Liver (tissue), 9 donors: ENCODE results near the gene TSHZ3. TPM values are rescaled to one million over a fixed set of nuclear protein-coding genes. Genes with fewer than 3 reads are reported as not detected.

Source experiments
- DNase-seq: peaks from one replicate; pipeline ENCODE4 v3.0.0-alpha.2; 2017; ENCODE audit warnings: low spot score
- H3K27ac ChIP-seq, 2 donors: one replicate each; pipeline ENCODE4 v1.7.0; 2013; ENCODE audit warnings: inconsistent platforms in 2 of 2, low read length in 2 of 2, control low read depth in 1 of 2, low read depth in 1 of 2, mild to moderate bottlenecking in 1 of 2
- H3K27me3 ChIP-seq, 4 donors: one replicate each; pipeline versions ENCODE4 v1.6.1 to v1.7.0; 2013; ENCODE audit warnings: low read length in 3 of 4, inconsistent platforms in 1 of 4, mild to moderate bottlenecking in 1 of 4, moderate library complexity in 1 of 4; ENCODE audit not compliant: control insufficient read depth in 4 of 4, insufficient read depth in 4 of 4
- H3K36me3 ChIP-seq, 4 donors: one replicate each; pipeline versions ENCODE4 v1.6.1 to v1.7.0; 2013; ENCODE audit warnings: low read length in 3 of 4, mild to moderate bottlenecking in 3 of 4, low read depth in 1 of 4, moderate library complexity in 1 of 4; ENCODE audit not compliant: control insufficient read depth in 4 of 4, insufficient read depth in 3 of 4
- H3K4me1 ChIP-seq, 4 donors: one replicate each; pipeline versions ENCODE4 v1.6.1 to v1.7.0; 2013; ENCODE audit warnings: low read length in 3 of 4, mild to moderate bottlenecking in 3 of 4, moderate library complexity in 1 of 4; ENCODE audit not compliant: control insufficient read depth in 4 of 4, insufficient read depth in 4 of 4
- H3K4me3 ChIP-seq, 3 donors: one replicate each; pipeline versions ENCODE4 v1.6.1 to v1.7.0; 2013; ENCODE audit warnings: low read length in 3 of 3, control low read depth in 1 of 3, low read depth in 1 of 3, mild to moderate bottlenecking in 1 of 3
- H3K9ac ChIP-seq, 2 donors: one replicate each; pipeline ENCODE4 v1.7.0; 2013; ENCODE audit warnings: low read length in 2 of 2, mild to moderate bottlenecking in 2 of 2, moderate library complexity in 2 of 2, control low read depth in 1 of 2, low read depth in 1 of 2
- H3K9me3 ChIP-seq, 4 donors: one replicate each; pipeline versions ENCODE4 v1.6.1 to v1.7.0; 2013; ENCODE audit warnings: low read length in 3 of 4; ENCODE audit not compliant: control insufficient read depth in 4 of 4
- EGR1 ChIP-seq, 2 donors: IDR thresholded peaks; 2 replicates each; pipeline ENCODE4 v1.6.1; 2016 to 2018; ENCODE audit warnings: antibody characterized with exemption in 2 of 2, low read depth in 2 of 2
- FOXA1 ChIP-seq: IDR thresholded peaks from 2 replicates; pipeline ENCODE4 v1.6.1; 2016; ENCODE audit warnings: antibody characterized with exemption
- FOXA2 ChIP-seq: IDR thresholded peaks from 2 replicates; pipeline ENCODE4 v1.6.1; 2016; ENCODE audit warnings: antibody characterized with exemption
- GABPA ChIP-seq, 2 donors: IDR thresholded peaks in 1 of 2; conservative IDR thresholded peaks in 1 of 2; 2 replicates each; pipeline ENCODE4 v1.6.1; 2016; ENCODE audit warnings: antibody characterized with exemption in 2 of 2, mild to moderate bottlenecking in 1 of 2, moderate library complexity in 1 of 2
- HNF4A ChIP-seq, 2 donors: conservative IDR thresholded peaks; 2 replicates each; pipeline ENCODE4 v1.6.1; 2016; ENCODE audit warnings: antibody characterized with exemption in 2 of 2, mild to moderate bottlenecking in 2 of 2
- HNF4G ChIP-seq: IDR thresholded peaks from 2 replicates; pipeline ENCODE4 v1.6.1; 2016; ENCODE audit warnings: antibody characterized with exemption
- JUND ChIP-seq, 2 donors: IDR thresholded peaks; 2 replicates each; pipeline ENCODE4 v1.6.1; 2016; ENCODE audit warnings: antibody characterized with exemption in 2 of 2
- NR2F2 ChIP-seq: IDR thresholded peaks from 2 replicates; pipeline ENCODE4 v1.6.1; 2016; ENCODE audit warnings: antibody characterized with exemption
- RAD21 ChIP-seq, 2 donors: IDR thresholded peaks; 2 replicates each; pipeline ENCODE4 v1.6.1; 2016; ENCODE audit warnings: antibody characterized with exemption in 2 of 2, mild to moderate bottlenecking in 2 of 2
- RXRA ChIP-seq, 2 donors: IDR thresholded peaks; 2 replicates each; pipeline ENCODE4 v1.6.1; 2017 to 2018; ENCODE audit warnings: antibody characterized with exemption in 2 of 2, mild to moderate bottlenecking in 1 of 2
- SP1 ChIP-seq: IDR thresholded peaks from 2 replicates; pipeline ENCODE4 v1.6.1; 2018; ENCODE audit warnings: antibody characterized with exemption, mild to moderate bottlenecking
- TAF1 ChIP-seq: conservative IDR thresholded peaks from 2 replicates; pipeline ENCODE4 v1.6.1; 2016; ENCODE audit warnings: antibody characterized with exemption, mild to moderate bottlenecking
- YY1 ChIP-seq: IDR thresholded peaks from 2 replicates; pipeline ENCODE4 v1.6.1; 2016; ENCODE audit warnings: antibody characterized with exemption, mild to moderate bottlenecking
- ZBTB33 ChIP-seq: IDR thresholded peaks from 2 replicates; pipeline ENCODE4 v1.6.1; 2016; ENCODE audit warnings: antibody characterized with exemption
- WGBS: extraction: QIAGEN DNeasy Blood & Tissue Kit; methylation state at CpG from one replicate; pipeline ENCODE4 v1.1.7; 2013; 5-methylcytosine and 5-hydroxymethylcytosine counted together
- polyA plus RNA-seq, 2 donors: library from polyadenylated mRNA; stranded (reverse) in 1 of 2; unstranded in 1 of 2; fragments of 200-250 nt in 1 of 2; fragments of >200 nt in 1 of 2; fragmentation: Nextera tagmentation in 1 of 2; extraction: Ambion mirVana in 1 of 2; gene quantifications; one replicate each; pipeline versions ENCODE4 v1.2.1 to v1.2.3, GENCODE V29; 2013 to 2015
- total RNA-seq, 2 donors: library from RNA; depleted of rRNA; stranded (reverse); fragments of >200 nt; gene quantifications; one replicate each; pipeline ENCODE4 v1.2.3, GENCODE V29; 2014
- TF ChIP-seq, protein P1 (sequence below): IDR thresholded peaks from 2 replicates; pipeline ENCODE4 v1.6.1; 2016; ENCODE audit warnings: antibody characterized with exemption
- TF ChIP-seq, protein P2 (sequence below): fragments of 150-350 bp; IDR thresholded peaks from 2 replicates; pipeline ENCODE4 v1.5.1; 2017; ENCODE audit warnings: improper control_type of control experiment, low read depth, low read length; ENCODE audit not compliant: missing input control
- TF ChIP-seq, protein P3 (sequence below): IDR thresholded peaks from 2 replicates; pipeline ENCODE4 v1.6.1; 2016; ENCODE audit warnings: antibody characterized with exemption
- donor health status: healthy.
- donor health status: healthy.
- donor health status: healthy.
- donor health status: healthy.
- donor health status: healthy.

TSHZ3 gene
- total and polyA plus RNA-seq, 4 donors = 0.42 to 3.3 (median 0.68) TPM

GRCh38 chr19:31272583-31273106 lies 76.6 kb downstream of the TSHZ3 start:
- Histone ChIP-seq H3K9me3 (no peaks in the 10 kb centered on the region), H3K36me3 (no peaks in the 10 kb centered on the region), H3K27me3 (no peaks in the 10 kb centered on the region), H3K4me1 (no peaks in the 10 kb centered on the region), H3K9ac (no peak overlapping the region), H3K27ac (no peak overlapping the region), H3K4me3 (no peak overlapping the region)
- 91% methylated on average over 15 of the region's 15 CpGs for WGBS
- TF ChIP-seq, protein P1, sequence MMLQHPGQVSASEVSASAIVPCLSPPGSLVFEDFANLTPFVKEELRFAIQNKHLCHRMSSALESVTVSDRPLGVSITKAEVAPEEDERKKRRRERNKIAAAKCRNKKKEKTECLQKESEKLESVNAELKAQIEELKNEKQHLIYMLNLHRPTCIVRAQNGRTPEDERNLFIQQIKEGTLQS = no peak
- TF ChIP-seq FOXA1 (no peak), YY1 (no peak), EGR1 (IDR thresholded peaks at IDR 0.05; ENCODE audit: low read depth in 2 of 2) (no peak), ZBTB33 (no peak), TAF1 (no peak), RXRA (IDR thresholded peaks at IDR 0.05) (no peak), HNF4A (conservative IDR thresholded peaks at IDR 0.05) (no peak), JUND (IDR thresholded peaks at IDR 0.05) (no peak), RAD21 (IDR thresholded peaks at IDR 0.05) (no peak), NR2F2 (no peak), FOXA2 (no peak), GABPA (IDR thresholded peaks at IDR 0.05 in 1 of 2, conservative IDR thresholded peaks at IDR 0.05 in 1 of 2) (no peak)
- TF ChIP-seq, protein P2, sequence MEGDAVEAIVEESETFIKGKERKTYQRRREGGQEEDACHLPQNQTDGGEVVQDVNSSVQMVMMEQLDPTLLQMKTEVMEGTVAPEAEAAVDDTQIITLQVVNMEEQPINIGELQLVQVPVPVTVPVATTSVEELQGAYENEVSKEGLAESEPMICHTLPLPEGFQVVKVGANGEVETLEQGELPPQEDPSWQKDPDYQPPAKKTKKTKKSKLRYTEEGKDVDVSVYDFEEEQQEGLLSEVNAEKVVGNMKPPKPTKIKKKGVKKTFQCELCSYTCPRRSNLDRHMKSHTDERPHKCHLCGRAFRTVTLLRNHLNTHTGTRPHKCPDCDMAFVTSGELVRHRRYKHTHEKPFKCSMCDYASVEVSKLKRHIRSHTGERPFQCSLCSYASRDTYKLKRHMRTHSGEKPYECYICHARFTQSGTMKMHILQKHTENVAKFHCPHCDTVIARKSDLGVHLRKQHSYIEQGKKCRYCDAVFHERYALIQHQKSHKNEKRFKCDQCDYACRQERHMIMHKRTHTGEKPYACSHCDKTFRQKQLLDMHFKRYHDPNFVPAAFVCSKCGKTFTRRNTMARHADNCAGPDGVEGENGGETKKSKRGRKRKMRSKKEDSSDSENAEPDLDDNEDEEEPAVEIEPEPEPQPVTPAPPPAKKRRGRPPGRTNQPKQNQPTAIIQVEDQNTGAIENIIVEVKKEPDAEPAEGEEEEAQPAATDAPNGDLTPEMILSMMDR = no peak
- TF ChIP-seq, protein P3, sequence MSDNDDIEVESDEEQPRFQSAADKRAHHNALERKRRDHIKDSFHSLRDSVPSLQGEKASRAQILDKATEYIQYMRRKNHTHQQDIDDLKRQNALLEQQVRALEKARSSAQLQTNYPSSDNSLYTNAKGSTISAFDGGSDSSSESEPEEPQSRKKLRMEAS = no peak
- DNase-seq = no peak

DNA sequence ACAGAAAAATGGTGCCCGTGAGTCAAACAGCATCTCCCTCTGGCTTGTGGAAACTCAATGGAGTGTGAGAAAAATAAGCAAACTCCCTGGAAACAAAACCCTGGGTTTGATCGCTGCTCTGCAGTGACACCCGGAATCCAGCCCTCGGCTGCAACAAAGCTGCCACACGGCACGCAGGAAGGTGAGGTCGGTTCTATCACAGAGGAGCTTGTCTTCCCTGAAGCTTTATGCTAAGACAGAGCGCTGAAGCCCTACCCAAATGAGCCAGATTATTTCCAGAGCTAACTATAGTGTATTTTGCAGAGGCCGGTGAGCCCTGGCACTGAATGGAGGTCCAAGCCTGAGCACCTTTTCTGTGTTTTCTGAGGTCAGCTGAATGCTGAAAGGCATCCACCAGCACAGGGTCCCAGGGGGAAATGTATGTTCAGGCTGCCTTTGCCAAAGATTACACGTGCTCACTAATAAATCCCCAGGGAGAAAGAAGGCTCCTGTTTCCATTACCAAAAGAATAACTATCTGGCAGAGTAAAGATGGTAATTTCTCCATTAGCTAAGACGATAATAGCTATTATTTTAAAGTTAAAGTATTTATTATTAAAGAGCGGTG lies 77.8 kb downstream of the TSHZ3 start:
- TF ChIP-seq YY1 (no peak), RAD21 (IDR thresholded peaks at IDR 0.05) (no peak), GABPA (IDR thresholded peaks at IDR 0.05 in 1 of 2, conservative IDR thresholded peaks at IDR 0.05 in 1 of 2) (no peak), JUND (IDR thresholded peaks at IDR 0.05) (no peak), EGR1 (IDR thresholded peaks at IDR 0.05; ENCODE audit: low read depth in 2 of 2) (no peak), SP1 (no peak), FOXA1 (no peak), FOXA2 (no peak), HNF4A (conservative IDR thresholded peaks at IDR 0.05) (no peak), ZBTB33 (no peak), TAF1 (no peak), HNF4G (no peak)
- TF ChIP-seq, protein P1 = no peak
- TF ChIP-seq, protein P2 = no peak
- TF ChIP-seq, protein P3 = no peak
- whole genome bisulfite sequencing = 73% methylated on average over 12 of the region's 12 CpGs
- Histone ChIP-seq H3K27ac (no peak overlapping the region), H3K4me1 (no peaks in the 10 kb centered on the region), H3K4me3 (no peak overlapping the region), H3K9me3 (no peaks in the 10 kb centered on the region), H3K9ac (no peak overlapping the region), H3K36me3 (no peaks in the 10 kb centered on the region), H3K27me3 (no peaks in the 10 kb centered on the region)
- no peak for DNase-seq
